GM19099 (cell line): ENCODE measurements around the gene CDCA3.

Source experiments
- POLR2A ChIP-seq: IDR thresholded peaks from 3 replicates; pipeline ENCODE4 v1.6.1; 2011; ENCODE audit warnings: low read depth; ENCODE audit not compliant: insufficient read length; ENCODE audit errors: extremely low read depth

Gene CDCA3

DNA sequence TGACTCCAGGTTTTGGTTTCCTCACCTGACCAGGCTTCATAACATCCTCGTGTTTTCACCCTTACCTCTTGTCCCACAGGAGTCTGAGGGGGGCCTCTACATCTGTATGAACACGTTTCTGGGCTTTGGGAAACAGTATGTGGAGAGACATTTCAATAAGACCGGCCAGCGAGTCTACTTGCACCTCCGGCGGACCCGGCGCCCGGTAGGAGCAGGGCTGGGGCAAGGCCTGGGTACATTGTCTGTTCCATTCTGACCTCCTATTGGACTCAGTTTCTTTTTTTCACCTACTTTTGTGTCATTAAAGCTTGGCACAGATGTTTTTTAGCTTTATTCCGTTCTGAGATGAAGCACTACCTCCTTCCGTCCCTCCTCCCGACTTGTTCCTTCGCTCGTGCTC, 4.2 kb upstream of the CDCA3 start:
- no peak for TF ChIP-seq POLR2A

DNA sequence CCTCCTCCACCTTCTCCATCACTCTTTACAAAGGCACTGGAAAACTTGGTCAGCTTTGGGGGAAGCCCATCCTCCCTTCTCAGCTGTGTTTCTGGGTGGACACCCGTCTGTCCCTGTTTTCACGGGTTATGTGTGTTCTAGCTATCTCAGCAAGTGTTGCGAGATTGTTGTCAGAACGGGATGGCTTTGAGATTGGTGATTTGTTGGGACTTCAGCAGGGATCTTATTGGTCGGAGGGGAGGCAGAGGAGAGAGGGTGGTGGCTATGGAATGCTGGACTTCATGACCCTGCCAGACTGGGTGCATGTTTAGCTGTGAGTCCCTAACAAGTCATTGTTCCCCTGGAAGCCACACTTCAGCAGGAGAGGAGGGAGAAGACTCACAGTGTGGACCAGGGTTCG, 3.0 kb upstream of the CDCA3 start:
- no peak for TF ChIP-seq POLR2A

- TF ChIP-seq POLR2A = no peak
Observed at GRCh38 chr12:6853626-6854025, 2.5 kb upstream of the CDCA3 start.

DNA sequence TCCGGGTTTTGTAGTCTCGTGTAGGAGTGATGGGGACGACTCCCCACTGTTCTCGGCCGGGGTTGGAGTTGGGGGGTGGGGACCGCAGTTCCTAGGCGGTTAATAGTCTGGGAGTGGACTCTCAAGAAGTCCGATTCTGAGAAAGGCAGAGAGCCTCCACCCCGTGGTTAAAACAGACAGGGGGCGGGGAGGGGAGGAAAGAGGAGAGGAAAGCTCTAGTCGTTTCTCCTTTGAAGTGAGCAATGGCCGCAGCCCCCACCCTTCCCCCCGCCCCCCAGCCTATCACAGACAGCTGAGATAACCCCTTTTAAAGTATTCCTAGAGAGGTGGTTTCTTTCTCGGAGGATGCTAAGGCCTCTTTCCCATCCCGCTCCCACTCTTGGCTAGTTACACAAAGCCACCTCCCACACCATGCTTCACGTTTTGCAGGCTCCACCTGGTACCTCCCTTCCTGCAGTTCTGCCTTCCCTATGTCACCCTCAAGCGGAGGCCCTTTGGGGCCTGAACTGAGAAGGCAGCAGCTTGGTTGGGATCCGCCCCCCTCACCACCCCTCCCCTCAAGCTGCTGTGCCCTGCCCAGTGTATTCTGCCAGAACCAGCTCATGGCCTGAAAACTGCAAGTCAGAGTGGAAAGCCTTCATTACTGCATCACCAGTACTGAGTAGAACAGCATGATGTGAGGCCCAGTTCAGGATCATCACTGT, 1.7 kb upstream of the CDCA3 start:
- TF ChIP-seq POLR2A = peak; percentile 31

DNA sequence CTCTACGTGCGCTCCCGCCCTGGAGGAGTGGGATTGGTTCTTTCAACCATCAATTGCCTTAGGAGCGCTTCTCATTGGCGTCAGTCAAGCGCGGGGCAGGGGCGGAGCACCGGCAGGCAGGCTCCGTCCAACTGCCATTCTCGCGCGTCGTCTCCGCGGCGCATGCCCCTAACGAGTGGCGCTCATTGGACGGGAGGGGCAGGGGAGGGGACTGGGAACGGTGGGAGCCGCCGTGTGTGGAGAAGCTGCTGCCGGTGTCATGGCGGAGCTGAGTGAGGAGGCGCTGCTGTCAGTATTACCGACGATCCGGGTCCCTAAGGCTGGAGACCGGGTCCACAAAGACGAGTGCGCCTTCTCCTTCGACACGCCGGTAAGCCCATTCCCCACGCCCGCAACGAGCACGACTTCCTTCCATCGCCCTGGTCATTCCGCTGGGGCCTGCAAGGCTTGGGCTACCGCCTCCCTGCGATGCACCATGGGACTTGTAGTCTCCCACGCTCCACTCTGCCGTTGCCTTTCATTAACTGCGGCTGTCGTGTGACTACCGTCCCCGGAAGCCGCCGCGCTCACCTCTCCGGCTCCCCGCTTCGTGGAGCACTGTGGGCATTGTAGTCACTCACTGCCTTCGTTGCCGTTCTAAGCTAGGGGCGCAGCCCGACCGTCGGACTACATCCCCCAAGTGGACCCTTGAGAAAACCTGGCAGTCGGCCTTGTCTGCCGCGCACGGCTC, 1.0 kb upstream of the CDCA3 start, which contains the start of gene USP5:
Gene USP5, plus strand, starts transcription at position 230 of the 730 bp plus-strand sequence. Its CDS starts 30 bp downstream, at position 260.
- TF ChIP-seq POLR2A = peak; percentile 81

DNA sequence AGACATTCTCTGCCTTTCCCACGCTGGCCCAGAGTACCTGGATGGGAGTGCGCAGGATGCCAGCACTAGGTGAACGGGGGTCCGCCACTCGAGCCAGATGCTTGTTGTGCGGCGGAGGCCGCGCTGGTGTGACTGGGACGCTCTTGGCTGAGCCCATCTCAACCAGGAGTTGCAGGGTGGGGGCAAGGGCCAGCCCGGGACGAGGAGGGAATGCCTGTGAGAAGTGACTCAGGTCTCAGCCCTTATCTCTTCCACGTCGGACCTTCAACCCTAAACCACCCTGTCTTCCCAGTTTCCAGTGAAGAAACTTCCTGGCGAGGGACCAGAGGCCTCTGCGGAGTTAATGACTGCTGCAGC, 312 bp downstream of the CDCA3 start:
- TF ChIP-seq POLR2A = no peak

DNA sequence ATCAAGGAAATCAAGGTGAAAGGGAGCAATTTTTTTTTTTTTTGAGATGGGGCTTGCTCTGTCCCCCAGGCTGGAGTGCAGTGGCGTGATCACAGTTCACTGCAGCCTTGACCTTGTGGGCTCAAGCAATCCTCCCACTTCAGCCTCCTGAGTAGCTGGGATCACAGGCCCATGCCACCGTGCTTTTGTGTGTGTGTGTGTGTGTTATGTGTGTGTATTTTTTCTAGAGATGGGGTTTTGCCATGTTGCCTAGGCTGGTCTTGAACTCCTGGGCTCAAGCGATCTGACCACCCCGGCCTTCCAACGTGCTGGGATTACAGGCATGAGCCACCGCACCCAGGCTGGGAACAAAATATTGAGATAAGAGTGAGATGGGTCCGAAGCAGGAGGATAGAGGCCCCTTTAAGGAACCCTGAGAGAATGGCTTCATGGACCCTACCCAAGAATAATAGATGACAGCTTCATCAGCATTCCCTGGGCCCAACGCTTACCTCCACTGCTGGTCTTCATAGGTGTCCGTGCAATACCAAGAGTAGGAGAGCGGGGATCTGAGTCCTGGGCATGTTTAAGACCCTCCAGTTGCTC, 1.0 kb downstream of the CDCA3 start:
- no peak for TF ChIP-seq POLR2A

- no peak for TF ChIP-seq POLR2A
Observed at GRCh38 chr12:6849427-6849826, 1.7 kb downstream of the CDCA3 start.

DNA sequence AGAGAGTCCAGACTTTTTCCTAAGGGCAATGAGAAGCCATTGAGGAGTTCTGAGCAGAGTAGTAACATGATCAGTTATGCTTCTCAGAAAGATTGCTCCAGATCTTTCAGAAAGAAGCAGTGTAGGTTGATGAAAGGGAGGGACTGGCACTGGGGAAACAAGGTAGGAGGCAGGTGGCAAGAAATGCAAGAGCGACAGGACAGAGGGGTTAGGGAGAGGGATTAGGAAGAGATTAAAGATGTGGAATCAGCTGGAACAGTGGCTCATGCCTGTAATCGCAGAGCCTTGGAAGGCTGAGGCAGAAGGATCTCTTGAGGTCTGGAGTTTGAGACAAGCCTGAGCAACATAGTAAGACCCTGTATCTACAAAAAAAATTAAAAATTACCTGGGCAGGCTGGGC, 3.4 kb downstream of the CDCA3 start:
- TF ChIP-seq POLR2A = no peak

- no peak for TF ChIP-seq POLR2A
Observed at GRCh38 chr12:6846316-6846869, 4.7 kb downstream of the CDCA3 start.

GRCh38 chr12:6845395-6845794, 5.7 kb downstream of the CDCA3 start:
- peak; percentile 19 for TF ChIP-seq POLR2A

DNA sequence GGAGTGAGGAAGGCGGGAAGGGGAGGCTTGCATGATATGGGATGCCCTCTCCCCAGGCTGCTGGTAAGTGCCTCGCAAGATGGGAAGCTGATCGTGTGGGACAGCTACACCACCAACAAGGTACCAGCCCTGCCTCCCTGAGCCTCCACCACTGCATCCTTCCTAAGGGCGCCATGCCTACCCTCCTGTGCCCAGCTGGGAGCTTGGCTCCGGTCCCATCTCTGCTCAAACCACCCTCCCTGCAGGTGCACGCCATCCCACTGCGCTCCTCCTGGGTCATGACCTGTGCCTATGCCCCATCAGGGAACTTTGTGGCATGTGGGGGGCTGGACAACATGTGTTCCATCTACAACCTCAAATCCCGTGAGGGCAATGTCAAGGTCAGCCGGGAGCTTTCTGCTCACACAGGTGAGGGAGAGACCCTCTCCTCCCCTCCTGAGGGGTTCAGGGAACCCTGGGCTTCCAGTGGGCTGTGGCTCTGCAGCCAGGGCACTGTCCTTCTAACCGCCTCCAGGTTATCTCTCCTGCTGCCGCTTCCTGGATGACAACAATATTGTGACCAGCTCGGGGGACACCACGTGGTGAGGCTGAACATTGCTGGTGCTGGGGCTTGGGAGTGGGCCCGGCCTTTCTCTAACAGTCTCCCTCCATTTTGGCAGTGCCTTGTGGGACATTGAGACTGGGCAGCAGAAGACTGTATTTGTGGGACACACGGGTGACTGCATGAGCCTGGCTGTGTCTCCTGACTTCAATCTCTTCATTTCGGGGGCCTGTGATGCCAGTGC, 7.8 kb downstream of the CDCA3 start:
- TF ChIP-seq POLR2A = no peak

- TF ChIP-seq POLR2A = no peak
Observed at GRCh38 chr12:6842075-6842474, 9.0 kb downstream of the CDCA3 start.

- no peak for TF ChIP-seq POLR2A
Observed at GRCh38 chr12:6840761-6841515, 10.1 kb downstream of the CDCA3 start, which contains the start of gene GNB3. TSS of gene GNB3 (plus strand) at chr12:6840925. CDS start at chr12:6841288, 363 bp downstream.

DNA sequence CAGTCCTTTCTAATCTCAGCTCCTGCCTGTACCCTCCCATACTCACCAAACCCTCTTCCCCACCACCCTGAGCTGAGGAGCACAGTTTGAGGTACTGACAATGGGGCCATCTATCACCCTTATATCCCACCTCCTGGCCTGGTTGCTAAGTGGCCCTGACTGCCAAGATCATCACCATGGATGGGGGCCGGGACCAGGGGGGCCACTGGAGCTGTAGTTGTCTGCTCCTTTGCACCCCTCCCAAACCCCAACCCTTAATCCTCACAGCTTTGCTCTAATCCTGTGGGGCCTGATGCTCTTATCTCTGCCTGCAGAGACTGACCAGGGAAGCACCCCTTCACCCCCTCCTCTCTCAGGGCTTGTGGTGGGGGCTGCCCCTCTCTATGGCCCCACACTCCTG, 10.8 kb downstream of the CDCA3 start:
- TF ChIP-seq POLR2A = no peak
